HepG2 (cell line): ENCODE measurements around the gene BRD3. TPM values are rescaled to one million over a fixed set of nuclear protein-coding genes. Genes with fewer than 3 reads are reported as not detected.

Source experiments
- ASH2L ChIP-seq: fragments of 300-600, 200-600 bp; sonication (generic); IDR thresholded peaks from 2 replicates; pipeline ENCODE4 v1.7.0; 2017; ENCODE audit warnings: low read depth, mild to moderate bottlenecking, moderate library complexity, mixed read lengths, low read length; ENCODE audit not compliant: insufficient read length
- BCL6 ChIP-seq: IDR thresholded peaks from 2 replicates; pipeline ENCODE4 v1.6.1; 2016; ENCODE audit warnings: missing genetic modification reagents, missing compliant biosample characterization
- CENPX ChIP-seq: sonication (generic); formaldehyde crosslinking; IDR thresholded peaks from 2 replicates; pipeline ENCODE4 v1.9.0; 2021; ENCODE audit warnings: mild to moderate bottlenecking, missing genetic modification reagents, moderate library complexity
- GZF1 ChIP-seq: sonication (generic); formaldehyde crosslinking; IDR thresholded peaks from 2 replicates; pipeline ENCODE4 v1.5.1; 2020; ENCODE audit warnings: mild to moderate bottlenecking, missing genetic modification reagents
- HES4 ChIP-seq: sonication (generic); formaldehyde crosslinking; IDR thresholded peaks from 2 replicates; pipeline ENCODE4 v1.9.0; 2021; ENCODE audit warnings: mild to moderate bottlenecking, missing genetic modification reagents, borderline replicate concordance
- KMT2B ChIP-seq: IDR thresholded peaks from 2 replicates; pipeline ENCODE4 v1.6.1; 2016; ENCODE audit warnings: missing genetic modification reagents, missing compliant biosample characterization
- SMARCE1 ChIP-seq: fragments of 450-650 bp; IDR thresholded peaks from 2 replicates; pipeline ENCODE4 v1.6.1; 2017; ENCODE audit warnings: borderline replicate concordance
- SRSF1 ChIP-seq: fragments of 200-400 bp; formaldehyde crosslinking; optimal IDR thresholded peaks from 2 replicates; pipeline ENCODE3; 2017; ENCODE audit warnings: mild to moderate bottlenecking, low read depth, low read length, moderate library complexity
- TCF12 ChIP-seq, 2 experiments: fragments of 450-650 bp in 1 of 2; sonication (generic) in 1 of 2; formaldehyde crosslinking in 1 of 2; IDR thresholded peaks; 2 replicates each; pipeline versions ENCODE4 v1.6.1 to v1.8.0; 2017 to 2022; ENCODE audit warnings: antibody characterized with exemption in 1 of 2, mild to moderate bottlenecking in 1 of 2, missing genetic modification reagents in 1 of 2, moderate library complexity in 1 of 2
- ZNF205 ChIP-seq: IDR thresholded peaks from 2 replicates; pipeline ENCODE4 v1.6.1; 2018; ENCODE audit warnings: missing biosample characterization, missing genetic modification reagents
- ZSCAN29 ChIP-seq: sonication (generic); formaldehyde crosslinking; conservative IDR thresholded peaks from 2 replicates; pipeline ENCODE4 v1.4.0; 2020; ENCODE audit warnings: mild to moderate bottlenecking, missing genetic modification reagents
- ZSCAN9 ChIP-seq: IDR thresholded peaks from 2 replicates; pipeline ENCODE4 v1.6.1; 2016; ENCODE audit warnings: borderline replicate concordance
- polyA plus RNA-seq, 8 experiments: library from polyadenylated mRNA; depleted of rRNA in 3 of 8; stranded (reverse) in 7 of 8; unstranded in 1 of 8; fragments of >200 nt; fragmentation: Illumina TruSeq in 4 of 8; extraction: Trizol in 4 of 8; gene quantifications; 2 replicates each; pipeline versions ENCODE4 v1.2.1 to v1.2.3, GENCODE V29; 2011 to 2016; ENCODE audit warnings: low read depth in 4 of 8, missing spikeins in 1 of 8, mixed read lengths in 1 of 8; ENCODE audit not compliant: insufficient read depth in 1 of 8
- total RNA-seq, 5 experiments: library from RNA; depleted of rRNA; stranded (reverse); fragments of >200 nt; fragmentation: Illumina TruSeq; extraction: Trizol; gene quantifications; 2 replicates each; pipeline ENCODE4 v1.2.3, GENCODE V29; 2016; ENCODE audit warnings: low read depth in 1 of 5
- TF ChIP-seq, protein P1 (sequence below): sonication (generic); formaldehyde crosslinking; IDR thresholded peaks from 2 replicates; pipeline ENCODE4 v1.9.0; 2021; ENCODE audit warnings: missing genetic modification reagents, borderline replicate concordance
- TF ChIP-seq, protein P2 (sequence below): sonication (generic); formaldehyde crosslinking; IDR thresholded peaks from 2 replicates; pipeline ENCODE4 v1.4.0; 2020; ENCODE audit warnings: missing genetic modification reagents, borderline replicate concordance
- TF ChIP-seq, protein P3 (sequence below): sonication (generic); formaldehyde crosslinking; IDR thresholded peaks from 2 replicates; pipeline ENCODE4 v1.4.0; 2020; ENCODE audit warnings: missing genetic modification reagents
- TF ChIP-seq, protein P4 (sequence below): IDR thresholded peaks from 2 replicates; pipeline ENCODE4 v1.4.0; 2020; ENCODE audit warnings: mild to moderate bottlenecking, missing genetic modification reagents
- TF ChIP-seq, protein P5 (sequence below): sonication (generic); formaldehyde crosslinking; IDR thresholded peaks from 2 replicates; pipeline ENCODE4 v1.4.0; 2020; ENCODE audit warnings: missing genetic modification reagents

BRD3 gene
- total and polyA plus RNA-seq, 2 of the 13 experiments (the other 11 are each of a cell fraction or from before 2014, with no cell fraction given) = 5.9 to 12.9 TPM

DNA sequence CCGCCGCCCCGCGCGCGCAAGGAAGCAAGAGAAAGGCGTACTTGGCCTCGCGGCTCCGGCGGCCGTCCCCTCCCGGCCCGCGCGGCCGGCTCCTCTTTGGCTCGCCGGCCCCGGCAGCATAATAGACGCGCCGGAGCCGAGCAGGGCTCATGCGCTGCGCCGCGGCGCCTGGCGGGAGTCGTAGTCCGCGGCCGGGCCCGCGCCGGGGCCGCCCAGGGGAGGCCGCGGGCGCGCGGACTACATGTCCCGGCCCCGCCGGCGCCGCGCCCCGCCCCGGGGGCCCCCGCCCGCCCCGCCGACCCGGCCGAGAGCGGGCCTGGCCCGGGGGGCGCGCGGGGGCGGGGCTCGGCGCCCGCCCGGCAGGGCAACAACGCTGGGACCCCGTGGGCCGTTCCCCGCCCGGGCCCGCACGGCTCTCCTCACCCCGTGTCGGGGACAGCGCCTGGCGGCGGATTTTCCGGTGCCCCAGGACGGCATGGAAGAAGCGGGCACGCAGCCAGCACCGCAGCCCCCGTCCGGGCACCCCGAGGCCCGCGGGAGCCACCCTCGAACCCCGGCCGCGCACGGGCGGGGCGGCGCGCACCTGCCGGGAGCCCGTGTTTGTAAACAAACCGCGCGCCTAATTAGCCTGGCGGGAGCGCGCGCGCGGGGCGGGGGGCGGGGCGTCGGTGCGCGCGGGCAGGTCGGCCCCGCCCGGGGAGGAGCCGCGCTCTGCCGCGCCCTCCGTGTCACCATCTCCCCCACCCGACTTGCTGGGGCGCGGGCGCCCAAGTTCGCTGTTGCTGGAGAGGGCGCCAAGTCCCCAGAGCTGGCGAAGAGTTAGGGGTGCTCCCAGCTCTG is at the start of gene BRD3 (continued):
- TF ChIP-seq, protein P1, sequence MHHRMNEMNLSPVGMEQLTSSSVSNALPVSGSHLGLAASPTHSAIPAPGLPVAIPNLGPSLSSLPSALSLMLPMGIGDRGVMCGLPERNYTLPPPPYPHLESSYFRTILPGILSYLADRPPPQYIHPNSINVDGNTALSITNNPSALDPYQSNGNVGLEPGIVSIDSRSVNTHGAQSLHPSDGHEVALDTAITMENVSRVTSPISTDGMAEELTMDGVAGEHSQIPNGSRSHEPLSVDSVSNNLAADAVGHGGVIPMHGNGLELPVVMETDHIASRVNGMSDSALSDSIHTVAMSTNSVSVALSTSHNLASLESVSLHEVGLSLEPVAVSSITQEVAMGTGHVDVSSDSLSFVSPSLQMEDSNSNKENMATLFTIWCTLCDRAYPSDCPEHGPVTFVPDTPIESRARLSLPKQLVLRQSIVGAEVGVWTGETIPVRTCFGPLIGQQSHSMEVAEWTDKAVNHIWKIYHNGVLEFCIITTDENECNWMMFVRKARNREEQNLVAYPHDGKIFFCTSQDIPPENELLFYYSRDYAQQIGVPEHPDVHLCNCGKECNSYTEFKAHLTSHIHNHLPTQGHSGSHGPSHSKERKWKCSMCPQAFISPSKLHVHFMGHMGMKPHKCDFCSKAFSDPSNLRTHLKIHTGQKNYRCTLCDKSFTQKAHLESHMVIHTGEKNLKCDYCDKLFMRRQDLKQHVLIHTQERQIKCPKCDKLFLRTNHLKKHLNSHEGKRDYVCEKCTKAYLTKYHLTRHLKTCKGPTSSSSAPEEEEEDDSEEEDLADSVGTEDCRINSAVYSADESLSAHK (CRISPR knock-in tag) = no peak
- TF ChIP-seq, protein P2, sequence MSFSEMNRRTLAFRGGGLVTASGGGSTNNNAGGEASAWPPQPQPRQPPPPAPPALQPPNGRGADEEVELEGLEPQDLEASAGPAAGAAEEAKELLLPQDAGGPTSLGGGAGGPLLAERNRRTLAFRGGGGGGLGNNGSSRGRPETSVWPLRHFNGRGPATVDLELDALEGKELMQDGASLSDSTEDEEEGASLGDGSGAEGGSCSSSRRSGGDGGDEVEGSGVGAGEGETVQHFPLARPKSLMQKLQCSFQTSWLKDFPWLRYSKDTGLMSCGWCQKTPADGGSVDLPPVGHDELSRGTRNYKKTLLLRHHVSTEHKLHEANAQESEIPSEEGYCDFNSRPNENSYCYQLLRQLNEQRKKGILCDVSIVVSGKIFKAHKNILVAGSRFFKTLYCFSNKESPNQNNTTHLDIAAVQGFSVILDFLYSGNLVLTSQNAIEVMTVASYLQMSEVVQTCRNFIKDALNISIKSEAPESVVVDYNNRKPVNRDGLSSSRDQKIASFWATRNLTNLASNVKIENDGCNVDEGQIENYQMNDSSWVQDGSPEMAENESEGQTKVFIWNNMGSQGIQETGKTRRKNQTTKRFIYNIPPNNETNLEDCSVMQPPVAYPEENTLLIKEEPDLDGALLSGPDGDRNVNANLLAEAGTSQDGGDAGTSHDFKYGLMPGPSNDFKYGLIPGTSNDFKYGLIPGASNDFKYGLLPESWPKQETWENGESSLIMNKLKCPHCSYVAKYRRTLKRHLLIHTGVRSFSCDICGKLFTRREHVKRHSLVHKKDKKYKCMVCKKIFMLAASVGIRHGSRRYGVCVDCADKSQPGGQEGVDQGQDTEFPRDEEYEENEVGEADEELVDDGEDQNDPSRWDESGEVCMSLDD = peak; percentile 58; the same call in 1 of the 2 replicates
- no peak for TF ChIP-seq SMARCE1
- TF ChIP-seq, protein P3, sequence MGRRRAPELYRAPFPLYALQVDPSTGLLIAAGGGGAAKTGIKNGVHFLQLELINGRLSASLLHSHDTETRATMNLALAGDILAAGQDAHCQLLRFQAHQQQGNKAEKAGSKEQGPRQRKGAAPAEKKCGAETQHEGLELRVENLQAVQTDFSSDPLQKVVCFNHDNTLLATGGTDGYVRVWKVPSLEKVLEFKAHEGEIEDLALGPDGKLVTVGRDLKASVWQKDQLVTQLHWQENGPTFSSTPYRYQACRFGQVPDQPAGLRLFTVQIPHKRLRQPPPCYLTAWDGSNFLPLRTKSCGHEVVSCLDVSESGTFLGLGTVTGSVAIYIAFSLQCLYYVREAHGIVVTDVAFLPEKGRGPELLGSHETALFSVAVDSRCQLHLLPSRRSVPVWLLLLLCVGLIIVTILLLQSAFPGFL (CRISPR knock-in tag) = no peak
- TF ChIP-seq GZF1 = no peak
- no peak for TF ChIP-seq SRSF1
- TF ChIP-seq, protein P4, sequence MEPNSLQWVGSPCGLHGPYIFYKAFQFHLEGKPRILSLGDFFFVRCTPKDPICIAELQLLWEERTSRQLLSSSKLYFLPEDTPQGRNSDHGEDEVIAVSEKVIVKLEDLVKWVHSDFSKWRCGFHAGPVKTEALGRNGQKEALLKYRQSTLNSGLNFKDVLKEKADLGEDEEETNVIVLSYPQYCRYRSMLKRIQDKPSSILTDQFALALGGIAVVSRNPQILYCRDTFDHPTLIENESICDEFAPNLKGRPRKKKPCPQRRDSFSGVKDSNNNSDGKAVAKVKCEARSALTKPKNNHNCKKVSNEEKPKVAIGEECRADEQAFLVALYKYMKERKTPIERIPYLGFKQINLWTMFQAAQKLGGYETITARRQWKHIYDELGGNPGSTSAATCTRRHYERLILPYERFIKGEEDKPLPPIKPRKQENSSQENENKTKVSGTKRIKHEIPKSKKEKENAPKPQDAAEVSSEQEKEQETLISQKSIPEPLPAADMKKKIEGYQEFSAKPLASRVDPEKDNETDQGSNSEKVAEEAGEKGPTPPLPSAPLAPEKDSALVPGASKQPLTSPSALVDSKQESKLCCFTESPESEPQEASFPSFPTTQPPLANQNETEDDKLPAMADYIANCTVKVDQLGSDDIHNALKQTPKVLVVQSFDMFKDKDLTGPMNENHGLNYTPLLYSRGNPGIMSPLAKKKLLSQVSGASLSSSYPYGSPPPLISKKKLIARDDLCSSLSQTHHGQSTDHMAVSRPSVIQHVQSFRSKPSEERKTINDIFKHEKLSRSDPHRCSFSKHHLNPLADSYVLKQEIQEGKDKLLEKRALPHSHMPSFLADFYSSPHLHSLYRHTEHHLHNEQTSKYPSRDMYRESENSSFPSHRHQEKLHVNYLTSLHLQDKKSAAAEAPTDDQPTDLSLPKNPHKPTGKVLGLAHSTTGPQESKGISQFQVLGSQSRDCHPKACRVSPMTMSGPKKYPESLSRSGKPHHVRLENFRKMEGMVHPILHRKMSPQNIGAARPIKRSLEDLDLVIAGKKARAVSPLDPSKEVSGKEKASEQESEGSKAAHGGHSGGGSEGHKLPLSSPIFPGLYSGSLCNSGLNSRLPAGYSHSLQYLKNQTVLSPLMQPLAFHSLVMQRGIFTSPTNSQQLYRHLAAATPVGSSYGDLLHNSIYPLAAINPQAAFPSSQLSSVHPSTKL = no peak
- 0 out of 2 replicates have a peak, but pooled peaks have one; percentile 67 for TF ChIP-seq HES4 (CRISPR knock-in tag)
- peak; percentile 42 for TF ChIP-seq ASH2L
- TF ChIP-seq KMT2B (CRISPR knock-in tag) = 0 out of 2 replicates have a peak, but pooled peaks have one; percentile 10
- no peak for TF ChIP-seq CENPX (CRISPR knock-in tag)
- TF ChIP-seq ZSCAN9 (CRISPR knock-in tag) = no peak
- no peak for TF ChIP-seq ZSCAN29 (CRISPR knock-in tag)
- no peak for TF ChIP-seq ZNF205 (CRISPR knock-in tag)
- TF ChIP-seq, protein P5, sequence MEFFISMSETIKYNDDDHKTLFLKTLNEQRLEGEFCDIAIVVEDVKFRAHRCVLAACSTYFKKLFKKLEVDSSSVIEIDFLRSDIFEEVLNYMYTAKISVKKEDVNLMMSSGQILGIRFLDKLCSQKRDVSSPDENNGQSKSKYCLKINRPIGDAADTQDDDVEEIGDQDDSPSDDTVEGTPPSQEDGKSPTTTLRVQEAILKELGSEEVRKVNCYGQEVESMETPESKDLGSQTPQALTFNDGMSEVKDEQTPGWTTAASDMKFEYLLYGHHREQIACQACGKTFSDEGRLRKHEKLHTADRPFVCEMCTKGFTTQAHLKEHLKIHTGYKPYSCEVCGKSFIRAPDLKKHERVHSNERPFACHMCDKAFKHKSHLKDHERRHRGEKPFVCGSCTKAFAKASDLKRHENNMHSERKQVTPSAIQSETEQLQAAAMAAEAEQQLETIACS (CRISPR knock-in tag) = peak; percentile 87
- no peak for TF ChIP-seq BCL6
- TF ChIP-seq TCF12 (IDR thresholded peaks at IDR 0.05) = no peak
- no peak for TF ChIP-seq TCF12 (CRISPR knock-in tag; IDR thresholded peaks at IDR 0.05)
